ENCODE measurements around the gene SERPINA4.

- TF ChIP-seq GATA2 (IDR thresholded peaks at IDR 0.05; ENCODE audit: low read depth, low read length) (no peak), GATA3 (IDR thresholded peaks at IDR 0.05; ENCODE audit: low read depth, low read length) (no peak)
These were observed 31.2 kb downstream of the SERPINA4 start for GRCh38 chr14:94592457-94592856.
